KOPT-K1 (cell line): Measurements from ENCODE around the gene ITCH.
"Not testable (repeated sequence)": the region's sequence is repeated elsewhere in the genome, so short reads cannot be mapped to it uniquely, and the experiment has no call there.

Experiments used
- H3K27ac ChIP-seq: fragments of 200-600 bp; sonication (generic); 2 replicates; pipeline ENCODE4 v1.5.1; 2016; ENCODE audit warnings: antibody characterized with exemption, mild to moderate bottlenecking, low read depth, low read length; ENCODE audit not compliant: poor library complexity, severe bottlenecking
- H3K36me3 ChIP-seq: fragments of 200-600 bp; sonication (generic); 2 replicates; pipeline ENCODE4 v1.5.1; 2017; ENCODE audit warnings: antibody characterized with exemption, mild to moderate bottlenecking, low read length, moderate library complexity; ENCODE audit not compliant: insufficient read depth
- H3K9me3 ChIP-seq: fragments of 200-600 bp; sonication (generic); 2 replicates; pipeline ENCODE4 v1.5.1; 2017; ENCODE audit warnings: antibody characterized with exemption, low read length, mild to moderate bottlenecking; ENCODE audit not compliant: insufficient read depth, poor library complexity, severe bottlenecking

ITCH gene

GRCh38 chr20:34334654-34335407 lies 28.2 kb upstream of the ITCH start:
- H3K9me3 ChIP-seq: no peaks in the 10 kb centered on the region
- no peaks in the 10 kb centered on the region for H3K36me3 ChIP-seq
- no peak overlapping the region for H3K27ac ChIP-seq

- no peaks in the 10 kb centered on the region for H3K9me3 ChIP-seq
- no peaks in the 10 kb centered on the region for H3K36me3 ChIP-seq
- no peak overlapping the region for H3K27ac ChIP-seq
Measured at GRCh38 chr20:34337544-34337943, 25.5 kb upstream of the ITCH start.

GRCh38 chr20:34337982-34338726 lies 24.9 kb upstream of the ITCH start:
- H3K27ac ChIP-seq: no peak overlapping the region
- no peaks in the 10 kb centered on the region for H3K9me3 ChIP-seq
- H3K36me3 ChIP-seq: no peaks in the 10 kb centered on the region

GRCh38 chr20:34340726-34341125 lies 22.3 kb upstream of the ITCH start:
- not testable (repeated sequence) for H3K27ac ChIP-seq, H3K36me3 ChIP-seq, H3K9me3 ChIP-seq

- H3K9me3 ChIP-seq, H3K36me3 ChIP-seq, H3K27ac ChIP-seq: not testable (repeated sequence)
Measured at GRCh38 chr20:34341199-34341598, 21.9 kb upstream of the ITCH start.

DNA sequence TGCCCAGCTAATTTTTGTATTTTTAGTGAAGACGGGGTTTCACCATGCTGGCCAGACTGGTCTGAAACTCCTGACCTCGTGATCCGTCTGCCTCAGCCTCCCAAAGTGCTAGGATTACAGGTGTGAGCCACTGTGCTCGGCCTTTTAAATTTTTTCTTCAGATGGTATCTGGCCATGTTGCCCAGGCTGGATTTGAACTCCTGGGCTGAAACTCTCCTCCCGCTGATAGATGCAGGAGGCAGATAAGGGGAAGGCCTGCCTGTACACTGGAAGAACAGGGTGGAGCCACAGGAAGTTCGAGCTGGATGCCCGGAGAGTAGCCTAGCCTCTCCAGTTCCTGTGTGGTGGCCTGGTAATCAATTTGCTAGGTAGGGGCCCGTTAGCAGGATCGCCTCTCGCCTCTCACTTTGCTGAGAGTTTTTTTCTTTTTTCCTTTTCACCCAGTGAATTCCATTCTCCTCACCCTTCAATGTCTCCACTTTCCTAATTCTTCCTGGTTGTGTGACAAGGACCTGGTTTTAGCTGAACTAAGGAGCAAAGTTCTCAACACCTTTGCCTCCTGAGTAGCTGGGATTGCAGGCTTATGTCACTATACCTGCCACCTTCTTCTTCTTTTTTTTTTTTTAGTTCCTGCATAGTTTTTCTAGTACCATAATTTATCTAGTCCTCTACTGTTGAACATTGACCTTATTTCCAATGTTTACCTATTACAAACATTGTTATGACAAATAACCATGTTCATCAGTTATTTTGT lies 19.4 kb upstream of the ITCH start:
- Histone ChIP-seq H3K9me3 (no peaks in the 10 kb centered on the region), H3K36me3 (no peaks in the 10 kb centered on the region)

DNA sequence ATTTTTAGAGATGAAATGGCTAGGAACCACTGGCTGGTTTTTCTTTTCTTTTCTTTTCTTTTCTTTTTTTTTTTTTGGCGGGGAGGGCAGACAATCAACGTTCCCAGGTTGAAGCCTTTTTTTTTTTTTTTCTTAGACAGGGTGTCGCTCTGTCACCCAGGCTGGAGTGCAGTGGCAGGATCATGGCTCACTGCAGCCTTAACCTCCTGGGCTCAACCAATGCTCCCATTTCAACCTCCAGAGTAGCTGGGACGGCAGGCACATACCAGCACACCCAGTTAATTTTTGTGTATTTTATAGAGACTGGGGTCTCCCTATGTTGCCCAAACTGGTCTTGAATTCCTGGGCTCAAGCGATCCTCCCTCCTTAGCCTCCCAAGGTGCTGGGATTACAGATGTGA lies 18.8 kb upstream of the ITCH start:
- H3K36me3 ChIP-seq: no peaks in the 10 kb centered on the region
- H3K9me3 ChIP-seq: no peaks in the 10 kb centered on the region
- H3K27ac ChIP-seq: no peak overlapping the region

More for the DNA sequence above, 19.4 kb upstream of the ITCH start:
- no peak overlapping the region for H3K27ac ChIP-seq

GRCh38 chr20:34345402-34345736 lies 17.7 kb upstream of the ITCH start:
- Histone ChIP-seq H3K36me3 (no peaks in the 10 kb centered on the region), H3K27ac (no peak overlapping the region), H3K9me3 (no peaks in the 10 kb centered on the region)

- not testable (repeated sequence) for H3K36me3 ChIP-seq, H3K9me3 ChIP-seq, H3K27ac ChIP-seq
Measured at GRCh38 chr20:34345839-34346532, 17.1 kb upstream of the ITCH start.

- H3K36me3 ChIP-seq, H3K27ac ChIP-seq, H3K9me3 ChIP-seq: not testable (repeated sequence)
Measured at GRCh38 chr20:34346533-34346865, 16.6 kb upstream of the ITCH start.

GRCh38 chr20:34347571-34347970 lies 15.5 kb upstream of the ITCH start:
- Histone ChIP-seq H3K9me3 (no peaks in the 10 kb centered on the region), H3K27ac (no peak overlapping the region), H3K36me3 (no peaks in the 10 kb centered on the region)

- Histone ChIP-seq H3K9me3 (no peaks in the 10 kb centered on the region), H3K27ac (no peak overlapping the region), H3K36me3 (no peaks in the 10 kb centered on the region)
Measured at GRCh38 chr20:34350095-34350494, 13.0 kb upstream of the ITCH start.

DNA sequence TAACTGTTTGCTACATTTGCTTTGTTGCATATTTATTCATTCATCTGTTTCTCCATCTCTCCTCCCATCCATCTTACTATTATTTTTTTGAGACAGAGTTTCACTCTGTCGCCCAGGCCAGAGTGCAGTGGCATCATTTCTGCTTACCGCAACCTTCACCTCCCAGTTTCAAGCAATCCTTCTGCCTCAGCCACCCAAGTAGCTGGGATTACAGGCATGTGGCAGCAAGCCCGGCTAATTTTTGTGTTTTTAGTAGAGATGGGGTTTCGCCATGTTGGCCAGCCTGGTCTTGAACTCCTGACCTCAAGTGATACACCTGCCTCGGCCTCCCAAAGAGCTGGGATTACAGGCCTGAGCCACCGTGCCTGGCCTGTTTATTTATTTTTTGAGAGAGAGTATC lies 9.6 kb upstream of the ITCH start:
- H3K27ac ChIP-seq, H3K36me3 ChIP-seq, H3K9me3 ChIP-seq: not testable (repeated sequence)

GRCh38 chr20:34355427-34355826 lies 7.6 kb upstream of the ITCH start:
- Histone ChIP-seq H3K36me3 (no peaks in the 10 kb centered on the region), H3K27ac (no peak overlapping the region), H3K9me3 (no peaks in the 10 kb centered on the region)

- not testable (repeated sequence) for H3K36me3 ChIP-seq, H3K9me3 ChIP-seq, H3K27ac ChIP-seq
Measured at GRCh38 chr20:34359729-34360128, 3.3 kb upstream of the ITCH start.
